Activated T-helper 17 cell treated with anti-CD3 and anti-CD28 coated beads, Interleukin-2, amount 50 U/mL, for 72 hours (primary cell): Measurements from ENCODE around the gene GAGE12J. TPM values are rescaled to one million over a fixed set of nuclear protein-coding genes. Genes with fewer than 3 reads are reported as not detected.
"Not testable (repeated sequence)": the region's sequence is repeated elsewhere in the genome, so short reads cannot be mapped to it uniquely, and the experiment has no call there.

ENCODE experiments used
- ATAC-seq: fragments of 150-1000 bp; cut with Tn5 transposase; replicated peaks from 2 replicates; pipeline ENCODE4 v1.10.0; 2021; ENCODE audit warnings: mild to moderate bottlenecking, moderate library complexity
- H3K27ac Mint-ChIP-seq: one replicate; pipeline ENCODE4 v1.8.0; 2022; ENCODE audit warnings: mixed read lengths
- H3K27me3 Mint-ChIP-seq: one replicate; pipeline ENCODE4 v1.8.0; 2022; ENCODE audit warnings: mixed read lengths
- H3K36me3 Mint-ChIP-seq: one replicate; pipeline ENCODE4 v1.8.0; 2022; ENCODE audit warnings: low read depth, mild to moderate bottlenecking, mixed read lengths
- H3K4me1 Mint-ChIP-seq: one replicate; pipeline ENCODE4 v1.8.0; 2022; ENCODE audit warnings: mixed read lengths
- H3K4me3 Mint-ChIP-seq: one replicate; pipeline ENCODE4 v1.8.0; 2022; ENCODE audit warnings: mild to moderate bottlenecking, mixed read lengths
- H3K9me3 Mint-ChIP-seq: one replicate; pipeline ENCODE4 v1.8.0; 2022; ENCODE audit warnings: mixed read lengths
- total RNA-seq, 2 donors: library from RNA; stranded (reverse); gene quantifications; one replicate each; pipeline ENCODE4 v1.2.3, GENCODE V29; 2022

The GAGE12J gene
- total RNA-seq, 2 donors from 2014 or later, result not detected

GRCh38 chrX:49292400-49293362 is 29.2 kb upstream of the GAGE12J start:
- H3K4me3 Mint-ChIP-seq, result peak overlapping the region; percentile 26
- peak overlapping the region; percentile 41 for H3K27ac Mint-ChIP-seq
- H3K36me3 Mint-ChIP-seq, result no peaks in the 10 kb centered on the region
- peaks cover 20% of the 10 kb centered on the region for H3K4me1 Mint-ChIP-seq
- H3K27me3 Mint-ChIP-seq, result no peaks in the 10 kb centered on the region
- H3K9me3 Mint-ChIP-seq, result no peaks in the 10 kb centered on the region
- peak; percentile 62 for ATAC-seq

- ATAC-seq, H3K27ac Mint-ChIP-seq, H3K9me3 Mint-ChIP-seq, H3K27me3 Mint-ChIP-seq, H3K36me3 Mint-ChIP-seq, H3K4me3 Mint-ChIP-seq, H3K4me1 Mint-ChIP-seq: not testable (repeated sequence)
Measured at GRCh38 chrX:49299293-49299692, 22.5 kb upstream of the GAGE12J start.

- Mint-ChIP-seq H3K27me3 (no peaks in the 10 kb centered on the region), H3K4me1 (no peaks in the 10 kb centered on the region), H3K9me3 (no peaks in the 10 kb centered on the region), H3K27ac (no peak overlapping the region), H3K4me3 (no peak overlapping the region), H3K36me3 (peaks cover 6% of the 10 kb centered on the region)
- ATAC-seq, result peak; percentile 50
Measured at GRCh38 chrX:49300703-49301102, 21.1 kb upstream of the GAGE12J start.

- H3K4me3 Mint-ChIP-seq, result no peak within 1 kb of the TSS
- no peaks in the 10 kb centered on the region for H3K27me3 Mint-ChIP-seq
- H3K9me3 Mint-ChIP-seq, result no peaks in the 10 kb centered on the region
- peaks cover 6% of the 10 kb centered on the region for H3K36me3 Mint-ChIP-seq
- H3K4me1 Mint-ChIP-seq, result peaks cover under 1% of the 10 kb centered on the region
- ATAC-seq, result no peak
- no peak within 1 kb of the TSS for H3K27ac Mint-ChIP-seq
Measured at GRCh38 chrX:49303346-49303745, 18.5 kb upstream of the GAGE12J start, which contains the start of gene GAGE10. Gene GAGE10, plus strand, starts transcription at chrX:49303646. Its CDS starts 1,214 bp downstream, at chrX:49304860.

- H3K4me1 Mint-ChIP-seq, result peaks cover 16% of the 10 kb centered on the region
- H3K27ac Mint-ChIP-seq, ATAC-seq, H3K36me3 Mint-ChIP-seq, H3K27me3 Mint-ChIP-seq, H3K9me3 Mint-ChIP-seq: not testable (repeated sequence)
- H3K4me3 Mint-ChIP-seq, result peak overlapping the region; percentile 87
Measured at GRCh38 chrX:49307775-49308174, 14.1 kb upstream of the GAGE12J start.

GRCh38 chrX:49308604-49309269 is 13.1 kb upstream of the GAGE12J start:
- Mint-ChIP-seq H3K4me1 (peaks cover 16% of the 10 kb centered on the region), H3K27me3 (no peaks in the 10 kb centered on the region), H3K9me3 (no peaks in the 10 kb centered on the region), H3K36me3 (no peaks in the 10 kb centered on the region), H3K4me3 (peak overlapping the region; percentile 87), H3K27ac (peak overlapping the region; percentile 66)
- ATAC-seq, result peak; percentile 85

GRCh38 chrX:49309401-49309981 is 12.3 kb upstream of the GAGE12J start:
- H3K4me3 Mint-ChIP-seq, result peak overlapping the region; percentile 87
- no peaks in the 10 kb centered on the region for H3K9me3 Mint-ChIP-seq
- peaks cover 16% of the 10 kb centered on the region for H3K4me1 Mint-ChIP-seq
- H3K27me3 Mint-ChIP-seq, result no peaks in the 10 kb centered on the region
- H3K27ac Mint-ChIP-seq, result peak overlapping the region; percentile 66
- ATAC-seq, result peak; percentile 60
- H3K36me3 Mint-ChIP-seq, result no peaks in the 10 kb centered on the region

- Mint-ChIP-seq H3K9me3 (no peaks in the 10 kb centered on the region), H3K4me1 (peaks cover 16% of the 10 kb centered on the region), H3K4me3 (no peak overlapping the region), H3K27me3 (no peaks in the 10 kb centered on the region), H3K36me3 (no peaks in the 10 kb centered on the region), H3K27ac (no peak overlapping the region)
- ATAC-seq, result no peak
Measured at GRCh38 chrX:49310371-49310770, 11.5 kb upstream of the GAGE12J start.

- Mint-ChIP-seq H3K27me3 (no peaks in the 10 kb centered on the region), H3K27ac (no peak overlapping the region), H3K36me3 (no peaks in the 10 kb centered on the region), H3K9me3 (no peaks in the 10 kb centered on the region), H3K4me3 (no peak overlapping the region), H3K4me1 (peaks cover 16% of the 10 kb centered on the region)
- ATAC-seq, result no peak
Measured at GRCh38 chrX:49312176-49312575, 9.7 kb upstream of the GAGE12J start.

GRCh38 chrX:49316085-49316484 is 5.8 kb upstream of the GAGE12J start:
- Mint-ChIP-seq H3K27me3 (no peaks in the 10 kb centered on the region), H3K9me3 (no peaks in the 10 kb centered on the region), H3K4me3 (no peak overlapping the region), H3K27ac (no peak overlapping the region), H3K36me3 (no peaks in the 10 kb centered on the region), H3K4me1 (no peaks in the 10 kb centered on the region)
- ATAC-seq, result no peak

GRCh38 chrX:49322266-49322665 is 429 bp downstream of the GAGE12J start:
- H3K4me1 Mint-ChIP-seq, H3K27me3 Mint-ChIP-seq, H3K27ac Mint-ChIP-seq, H3K9me3 Mint-ChIP-seq, H3K36me3 Mint-ChIP-seq, ATAC-seq, H3K4me3 Mint-ChIP-seq: not testable (repeated sequence)

GRCh38 chrX:49323735-49324134 is 1.9 kb downstream of the GAGE12J start:
- H3K4me3 Mint-ChIP-seq, H3K27ac Mint-ChIP-seq, H3K27me3 Mint-ChIP-seq, H3K4me1 Mint-ChIP-seq, H3K9me3 Mint-ChIP-seq, H3K36me3 Mint-ChIP-seq, ATAC-seq: not testable (repeated sequence)

GRCh38 chrX:49330421-49330820 is 8.6 kb downstream of the GAGE12J start:
- not testable (repeated sequence) for ATAC-seq, H3K9me3 Mint-ChIP-seq, H3K4me1 Mint-ChIP-seq, H3K27me3 Mint-ChIP-seq, H3K27ac Mint-ChIP-seq, H3K36me3 Mint-ChIP-seq, H3K4me3 Mint-ChIP-seq

GRCh38 chrX:49331282-49331681 is 9.4 kb downstream of the GAGE12J start, which contains the start of gene GAGE13:
Gene GAGE13, plus strand, starts transcription at chrX:49331582. Its CDS starts 1,156 bp downstream, at chrX:49332738.
- not testable (repeated sequence) for H3K27me3 Mint-ChIP-seq, H3K4me1 Mint-ChIP-seq, H3K36me3 Mint-ChIP-seq, H3K9me3 Mint-ChIP-seq, H3K4me3 Mint-ChIP-seq, H3K27ac Mint-ChIP-seq, ATAC-seq
